Spinal cord (tissue), 10 donors: ENCODE data around the gene CCNJL. TPM values are rescaled to one million over a fixed set of nuclear protein-coding genes. Genes with fewer than 3 reads are reported as not detected.

ENCODE experiments used
- DNase-seq, 6 donors: peaks; one replicate each; pipeline versions ENCODE4 v3.0.0 to v3.0.0-alpha.2; 2013 to 2015; ENCODE audit warnings: low spot score in 6 of 6, low read depth in 4 of 6
- H3K27ac ChIP-seq: one replicate; pipeline ENCODE4 v1.5.1; 2013; ENCODE audit warnings: low read depth, low read length, control low read depth
- H3K27me3 ChIP-seq: one replicate; pipeline ENCODE4 v1.6.1; 2013; ENCODE audit warnings: low read length; ENCODE audit not compliant: control insufficient read depth, insufficient read depth
- H3K36me3 ChIP-seq: one replicate; pipeline ENCODE4 v1.6.1; 2013; ENCODE audit warnings: low read length; ENCODE audit not compliant: control insufficient read depth, insufficient read depth
- H3K4me1 ChIP-seq: one replicate; pipeline ENCODE4 v1.6.1; 2013; ENCODE audit warnings: low read length; ENCODE audit not compliant: control insufficient read depth, insufficient read depth
- H3K4me3 ChIP-seq: one replicate; pipeline ENCODE4 v1.5.1; 2013; ENCODE audit warnings: low read depth, low read length, control low read depth
- H3K9me3 ChIP-seq: one replicate; pipeline ENCODE4 v1.6.1; 2013; ENCODE audit warnings: low read length; ENCODE audit not compliant: control insufficient read depth, insufficient read depth
- WGBS: methylation state at CpG from one replicate; pipeline ENCODE4 v1.1.5; 2013; ENCODE audit warnings: missing lambda C conversion rate; ENCODE audit not compliant: insufficient coverage; 5-methylcytosine and 5-hydroxymethylcytosine counted together
- polyA plus RNA-seq, 2 donors: library from polyadenylated mRNA; unstranded; fragments of 120-200 nt; gene quantifications; one replicate each; pipeline ENCODE4 v1.2.1, GENCODE V29; 2013; ENCODE audit not compliant: insufficient read length in 2 of 2
- total RNA-seq, 2 donors: library from RNA; depleted of rRNA in 1 of 2; stranded (reverse); fragments of 120-200 nt in 1 of 2; fragments of >200 nt in 1 of 2; gene quantifications; one replicate each; pipeline versions ENCODE4 v1.2.3 to v1.2.4, GENCODE V29; 2013 to 2014
- donor health status: healthy.

CCNJL gene
- total and polyA plus RNA-seq, 4 donors = 2.1 to 7.9 (median 5.9) TPM

GRCh38 chr5:160297776-160298175, 14.6 kb downstream of the CCNJL start:
- DNase-seq = no peak
- H3K36me3 ChIP-seq = no peaks in the 10 kb centered on the region
- no peaks in the 10 kb centered on the region for H3K4me1 ChIP-seq
- H3K27me3 ChIP-seq = no peaks in the 10 kb centered on the region
- H3K4me3 ChIP-seq = no peak overlapping the region
- H3K27ac ChIP-seq = no peak overlapping the region
- no peaks in the 10 kb centered on the region for H3K9me3 ChIP-seq
- WGBS = 95% methylated on average over 3 of the region's 5 CpGs

GRCh38 chr5:160297004-160297403, 15.4 kb downstream of the CCNJL start:
- no peaks in the 10 kb centered on the region for H3K9me3 ChIP-seq
- no peaks in the 10 kb centered on the region for H3K36me3 ChIP-seq
- 100% methylated on average over 1 of the region's 1 CpG for WGBS
- no peaks in the 10 kb centered on the region for H3K27me3 ChIP-seq
- no peak for DNase-seq
- no peak overlapping the region for H3K4me3 ChIP-seq
- H3K27ac ChIP-seq = no peak overlapping the region
- H3K4me1 ChIP-seq = no peaks in the 10 kb centered on the region

GRCh38 chr5:160296496-160296895, 15.9 kb downstream of the CCNJL start:
- Histone ChIP-seq H3K36me3 (no peaks in the 10 kb centered on the region), H3K27me3 (no peaks in the 10 kb centered on the region), H3K4me3 (no peak overlapping the region), H3K4me1 (no peaks in the 10 kb centered on the region), H3K27ac (no peak overlapping the region), H3K9me3 (no peaks in the 10 kb centered on the region)
- no peak for DNase-seq
- WGBS = 99% methylated on average over 4 of the region's 4 CpGs

- no peak overlapping the region for H3K27ac ChIP-seq
These were observed 18.3 kb downstream of the CCNJL start for GRCh38 chr5:160293901-160294561.

GRCh38 chr5:160293386-160293785, 19.0 kb downstream of the CCNJL start:
- DNase-seq = no peak
- WGBS = 93% methylated on average over 9 of the region's 10 CpGs
- Histone ChIP-seq H3K4me3 (no peak overlapping the region), H3K27me3 (no peaks in the 10 kb centered on the region), H3K27ac (no peak overlapping the region), H3K9me3 (no peaks in the 10 kb centered on the region), H3K36me3 (no peaks in the 10 kb centered on the region), H3K4me1 (no peaks in the 10 kb centered on the region)

More at GRCh38 chr5:160293901-160294561, 18.3 kb downstream of the CCNJL start:
- Histone ChIP-seq H3K4me3 (no peak overlapping the region), H3K9me3 (no peaks in the 10 kb centered on the region), H3K27me3 (no peaks in the 10 kb centered on the region), H3K36me3 (no peaks in the 10 kb centered on the region), H3K4me1 (no peaks in the 10 kb centered on the region)
- WGBS = 60% methylated on average over 13 of the region's 13 CpGs
- no peak for DNase-seq

- Histone ChIP-seq H3K27me3 (no peaks in the 10 kb centered on the region), H3K4me1 (peaks cover 11% of the 10 kb centered on the region), H3K36me3 (no peaks in the 10 kb centered on the region), H3K9me3 (no peaks in the 10 kb centered on the region), H3K27ac (no peak overlapping the region), H3K4me3 (no peak overlapping the region)
- WGBS = 91% methylated on average over 7 of the region's 8 CpGs
- DNase-seq = no peak
These were observed 20.9 kb downstream of the CCNJL start for GRCh38 chr5:160291467-160291866.

- no peak overlapping the region for H3K4me3 ChIP-seq
- H3K4me1 ChIP-seq = peaks cover 11% of the 10 kb centered on the region
- no peaks in the 10 kb centered on the region for H3K27me3 ChIP-seq
- H3K27ac ChIP-seq = no peak overlapping the region
- no peak for DNase-seq
- H3K9me3 ChIP-seq = no peaks in the 10 kb centered on the region
- H3K36me3 ChIP-seq = no peaks in the 10 kb centered on the region
- WGBS = no CpG with 5 or more reads among the region's 3 CpGs
These were observed 21.6 kb downstream of the CCNJL start for GRCh38 chr5:160290751-160291150.

- WGBS = 80% methylated on average over 3 of the region's 7 CpGs
- Histone ChIP-seq H3K9me3 (no peaks in the 10 kb centered on the region), H3K27ac (no peak overlapping the region)
These were observed 22.6 kb downstream of the CCNJL start for GRCh38 chr5:160289721-160290120.

GRCh38 chr5:160289356-160289651, 23.1 kb downstream of the CCNJL start:
- Histone ChIP-seq H3K27ac (no peak overlapping the region), H3K27me3 (no peaks in the 10 kb centered on the region), H3K36me3 (no peaks in the 10 kb centered on the region), H3K4me1 (peaks cover 11% of the 10 kb centered on the region), H3K9me3 (no peaks in the 10 kb centered on the region), H3K4me3 (no peak overlapping the region)
- WGBS = no CpG with 5 or more reads among the region's 2 CpGs
- DNase-seq = no peak

More at GRCh38 chr5:160289721-160290120, 22.6 kb downstream of the CCNJL start:
- Histone ChIP-seq H3K4me1 (peaks cover 11% of the 10 kb centered on the region), H3K27me3 (no peaks in the 10 kb centered on the region), H3K36me3 (no peaks in the 10 kb centered on the region), H3K4me3 (no peak overlapping the region)
- no peak for DNase-seq

GRCh38 chr5:160287378-160288051, 24.8 kb downstream of the CCNJL start:
- H3K4me1 ChIP-seq = peaks cover 11% of the 10 kb centered on the region
- 21% methylated on average over 6 of the region's 8 CpGs for WGBS
- no peaks in the 10 kb centered on the region for H3K36me3 ChIP-seq
- H3K9me3 ChIP-seq = no peaks in the 10 kb centered on the region
- peak in 2 of 6 donors; percentile 58 to 80 for DNase-seq
- no peak overlapping the region for H3K4me3 ChIP-seq
- H3K27me3 ChIP-seq = no peaks in the 10 kb centered on the region
- peak overlapping the region; percentile 29 for H3K27ac ChIP-seq
